AG04449 (cell line): ENCODE data around the gene LTBP4.

Source experiments
- CTCF ChIA-PET: fragments of 350-600 bp; formaldehyde crosslinking; extraction: SDS; loops from one replicate; lab custom pipeline; 2021; ENCODE audit warnings: antibody characterized with exemption; lab: Yijun Ruan, JAX
- POLR2A ChIA-PET: fragments of 400-600, 350-600 bp; formaldehyde crosslinking; extraction: SDS; loops from one replicate; lab custom pipeline; 2020; ENCODE audit warnings: antibody characterized with exemption, inconsistent platforms; lab: Yijun Ruan, JAX
- DNase-seq: peaks from one replicate; pipeline ENCODE4 v3.0.0-alpha.2; 2010; ENCODE audit warnings: low read depth, low spot score
- H3K4me3 ChIP-seq: 2 replicates; pipeline ENCODE4 v1.5.1; 2011; ENCODE audit warnings: low read depth, mild to moderate bottlenecking, control low read depth, low read length
- CTCF ChIP-seq: IDR thresholded peaks from one replicate; pipeline ENCODE4 v1.5.1; 2011; ENCODE audit warnings: mild to moderate bottlenecking, moderate library complexity, low read length, control low read depth, inconsistent platforms; ENCODE audit not compliant: insufficient read depth; ENCODE audit errors: missing control alignments

LTBP4 gene

GRCh38 chr19:40617961-40618360, 16.8 kb downstream of the LTBP4 start:
- POLR2A ChIA-PET: no interaction called here
- CTCF ChIA-PET: interaction anchor here (9.1 kb wide), 1 partner anchor 16 kb away, joined by 135 read pairs; no protein-coding TSS in a partner anchor
- no peak for TF ChIP-seq CTCF
- no peak overlapping the region for H3K4me3 ChIP-seq
- DNase-seq: no peak

GRCh38 chr19:40619333-40620160, 18.4 kb downstream of the LTBP4 start:
- ChIA-PET CTCF (interaction anchor here (0.9 to 9.1 kb wide), 5 partner anchors 11 to 90 kb away, joined by 3 to 135 read pairs (median 3); no protein-coding TSS in a partner anchor), POLR2A (no interaction called here)
- H3K4me3 ChIP-seq: no peak overlapping the region
- no peak for DNase-seq
- TF ChIP-seq CTCF: no peak

- H3K4me3 ChIP-seq: no peak overlapping the region
- no peak for TF ChIP-seq CTCF
- POLR2A ChIA-PET: no interaction called here
- CTCF ChIA-PET: interaction anchor here (1.1 to 9.1 kb wide), 2 partner anchors 14 to 17 kb away, joined by 3 to 135 read pairs; no protein-coding TSS in a partner anchor
- no peak for DNase-seq
Measured at GRCh38 chr19:40620161-40620485, 19.0 kb downstream of the LTBP4 start.

GRCh38 chr19:40621283-40621682, 20.1 kb downstream of the LTBP4 start:
- H3K4me3 ChIP-seq: no peak overlapping the region
- DNase-seq: no peak
- POLR2A ChIA-PET: no interaction called here
- no peak for TF ChIP-seq CTCF
- CTCF ChIA-PET: interaction anchor here (9.1 kb wide), 1 partner anchor 13 kb away, joined by 135 read pairs; no protein-coding TSS in a partner anchor

- no peak for TF ChIP-seq CTCF
- no peak for DNase-seq
- ChIA-PET CTCF (interaction anchor here (1.3 to 9.1 kb wide), 2 partner anchors 12 to 19 kb away, joined by 5 to 135 read pairs; no protein-coding TSS in a partner anchor), POLR2A (no interaction called here)
- H3K4me3 ChIP-seq: no peak overlapping the region
Measured at GRCh38 chr19:40621966-40622772, 21.0 kb downstream of the LTBP4 start.

- ChIA-PET CTCF (interaction anchor here (1.0 to 9.1 kb wide), 4 partner anchors 12 to 318 kb away, joined by 3 to 135 read pairs (median 4); no protein-coding TSS in a partner anchor), POLR2A (no interaction called here)
- DNase-seq: no peak
- TF ChIP-seq CTCF: no peak
- no peak overlapping the region for H3K4me3 ChIP-seq
Measured at GRCh38 chr19:40622773-40623075, 21.6 kb downstream of the LTBP4 start.
